Measurements from ENCODE around the gene OR1N1. TPM values are rescaled to one million over a fixed set of nuclear protein-coding genes. Genes with fewer than 3 reads are reported as not detected.

The OR1N1 gene
- total and polyA plus RNA-seq, 2 of the 13 experiments (the other 11 are each of a cell fraction or from before 2014, with no cell fraction given) = not detected

GRCh38 chr9:122518841-122519240 lies 8.3 kb downstream of the OR1N1 start, which contains the start of gene OR1J4:
TSS of gene OR1J4 (plus strand) at chr9:122519141. CDS start at chr9:122519141, 0 bp downstream.
- TF ChIP-seq HBP1 (CRISPR knock-in tag; IDR thresholded peaks at IDR 0.05; ENCODE audit: low read depth) = no peak
- TF ChIP-seq, protein P1, sequence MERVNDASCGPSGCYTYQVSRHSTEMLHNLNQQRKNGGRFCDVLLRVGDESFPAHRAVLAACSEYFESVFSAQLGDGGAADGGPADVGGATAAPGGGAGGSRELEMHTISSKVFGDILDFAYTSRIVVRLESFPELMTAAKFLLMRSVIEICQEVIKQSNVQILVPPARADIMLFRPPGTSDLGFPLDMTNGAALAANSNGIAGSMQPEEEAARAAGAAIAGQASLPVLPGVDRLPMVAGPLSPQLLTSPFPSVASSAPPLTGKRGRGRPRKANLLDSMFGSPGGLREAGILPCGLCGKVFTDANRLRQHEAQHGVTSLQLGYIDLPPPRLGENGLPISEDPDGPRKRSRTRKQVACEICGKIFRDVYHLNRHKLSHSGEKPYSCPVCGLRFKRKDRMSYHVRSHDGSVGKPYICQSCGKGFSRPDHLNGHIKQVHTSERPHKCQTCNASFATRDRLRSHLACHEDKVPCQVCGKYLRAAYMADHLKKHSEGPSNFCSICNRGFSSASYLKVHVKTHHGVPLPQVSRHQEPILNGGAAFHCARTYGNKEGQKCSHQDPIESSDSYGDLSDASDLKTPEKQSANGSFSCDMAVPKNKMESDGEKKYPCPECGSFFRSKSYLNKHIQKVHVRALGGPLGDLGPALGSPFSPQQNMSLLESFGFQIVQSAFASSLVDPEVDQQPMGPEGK (CRISPR knock-in tag; IDR thresholded peaks at IDR 0.05) = no peak
- Histone ChIP-seq H4K20me1 (ENCODE audit: insufficient read depth, low read length) (no peaks in the 10 kb centered on the region), H3K79me2 (ENCODE audit: insufficient read depth, low read length) (no peaks in the 10 kb centered on the region), H3K9ac (ENCODE audit: insufficient read depth, low read depth, low read length) (no peak within 1 kb of the TSS), H3K27me3 (ENCODE audit: control insufficient read depth in 1 of 2, insufficient read depth in 2 of 2, low read length in 2 of 2) (peaks cover 0 to 2% of the 10 kb centered on the region in 2 experiments; a peak in 1 of 5 replicates), H3K4me1 (ENCODE audit: insufficient read depth, low read length) (no peaks in the 10 kb centered on the region), H2AFZ (ENCODE audit: low read length) (no peak within 1 kb of the TSS), H3K4me3 (replicated peaks in 1 of 3; ENCODE audit: insufficient read depth in 1 of 3, low read depth in 2 of 3, low read length in 3 of 3) (no peak within 1 kb of the TSS), H3K4me2 (ENCODE audit: low read depth, low read length) (no peak within 1 kb of the TSS), H3K27ac (ENCODE audit: extremely low read length, insufficient read depth, low read length) (no peak within 1 kb of the TSS), H3K9me3 (ENCODE audit: low read length) (no peaks in the 10 kb centered on the region), H3K36me3 (replicated peaks in 1 of 2; ENCODE audit: control insufficient read depth in 1 of 2, insufficient read depth in 2 of 2, low read length in 2 of 2) (no peaks in the 10 kb centered on the region)
- intact Hi-C loops (cut with micrococcal nuclease; ENCODE audit: unreplicated experiment) (no loop called here), in situ Hi-C loops (cut with HindIII; ENCODE audit: extremely low pct_ligation_motif_present, low pct_unique_long_range_greater_than_20kb) (no loop called here)
- no TSS peak for BruUV-seq (replicated peaks)
- WGBS (ENCODE audit: low lambda C conversion rate) = 48% methylated on average over 4 of the region's 4 CpGs
- CTCF ChIA-PET (ENCODE audit: low intra/inter-chr PET ratio, low total read pairs) = no interaction called here
- FAIRE-seq = no peak
- no peak for ATAC-seq
- no peak for DNase-seq (ENCODE audit: low spot score)
- POLR2A ChIA-PET = no interaction called here

DNA sequence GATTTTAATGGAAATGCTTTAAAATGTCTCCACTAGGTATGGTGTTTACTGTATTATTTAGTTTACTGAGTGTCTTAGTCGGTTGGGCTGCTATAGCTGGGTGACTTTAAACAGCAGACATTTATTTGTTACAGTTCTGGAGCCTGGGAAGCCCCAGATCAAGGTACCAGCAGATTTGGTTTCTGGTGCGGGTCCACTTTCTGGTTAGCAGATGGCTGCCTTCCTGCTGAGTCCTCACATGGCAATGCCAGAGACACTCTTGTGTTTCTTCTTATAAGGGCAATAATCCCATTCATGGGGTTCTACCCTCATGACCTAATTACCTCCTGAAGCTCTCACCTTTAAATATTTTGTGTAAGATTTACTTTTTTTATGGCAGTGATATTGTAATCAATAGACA lies 8.9 kb downstream of the OR1N1 start:
- Histone ChIP-seq H3K9ac (ENCODE audit: insufficient read depth, low read depth, low read length) (no peak overlapping the region), H3K9me3 (ENCODE audit: low read length) (no peaks in the 10 kb centered on the region), H3K4me2 (ENCODE audit: low read depth, low read length) (no peak overlapping the region), H3K79me2 (ENCODE audit: insufficient read depth, low read length) (no peaks in the 10 kb centered on the region), H3K4me1 (ENCODE audit: insufficient read depth, low read length) (no peaks in the 10 kb centered on the region), H3K27me3 (ENCODE audit: control insufficient read depth in 1 of 2, insufficient read depth in 2 of 2, low read length in 2 of 2) (no peaks in the 10 kb centered on the region; a peak in 1 of 5 replicates), H3K27ac (ENCODE audit: extremely low read length, insufficient read depth, low read length) (no peak overlapping the region), H3K36me3 (replicated peaks in 1 of 2; ENCODE audit: control insufficient read depth in 1 of 2, insufficient read depth in 2 of 2, low read length in 2 of 2) (no peaks in the 10 kb centered on the region), H2AFZ (ENCODE audit: low read length) (no peak overlapping the region), H4K20me1 (ENCODE audit: insufficient read depth, low read length) (no peaks in the 10 kb centered on the region), H3K4me3 (replicated peaks in 1 of 3; ENCODE audit: insufficient read depth in 1 of 3, low read depth in 2 of 3, low read length in 3 of 3) (no peak overlapping the region)
- BruUV-seq (replicated peaks) = no TSS peak
- FAIRE-seq = no peak
- ChIA-PET POLR2A (no interaction called here), CTCF (ENCODE audit: low intra/inter-chr PET ratio, low total read pairs) (no interaction called here)
- no peak for DNase-seq (ENCODE audit: low spot score)
- no peak for ATAC-seq
- WGBS (ENCODE audit: low lambda C conversion rate) = 6% methylated on average over 2 of the region's 2 CpGs
- in situ Hi-C loops (cut with HindIII; ENCODE audit: extremely low pct_ligation_motif_present, low pct_unique_long_range_greater_than_20kb) (no loop called here), intact Hi-C loops (cut with micrococcal nuclease; ENCODE audit: unreplicated experiment) (no loop called here)
- TF ChIP-seq SOX6 (IDR thresholded peaks at IDR 0.05) (no peak), SOX6 (CRISPR knock-in tag; IDR thresholded peaks at IDR 0.05) (no peak), ZNF563 (CRISPR knock-in tag; IDR thresholded peaks at IDR 0.05) (no peak), MYC (CRISPR knock-in tag; IDR thresholded peaks at IDR 0.05; ENCODE audit: borderline replicate concordance) (no peak), TEF (CRISPR knock-in tag; IDR thresholded peaks at IDR 0.05) (no peak), ZNF17 (CRISPR knock-in tag; IDR thresholded peaks at IDR 0.05) (no peak), ZNF512 (CRISPR knock-in tag; IDR thresholded peaks at IDR 0.05) (no peak), KAT8 (CRISPR knock-in tag; IDR thresholded peaks at IDR 0.05) (no peak), TP53 (CRISPR knock-in tag; conservative IDR thresholded peaks at IDR 0.05) (no peak)
- TF ChIP-seq, protein P2, sequence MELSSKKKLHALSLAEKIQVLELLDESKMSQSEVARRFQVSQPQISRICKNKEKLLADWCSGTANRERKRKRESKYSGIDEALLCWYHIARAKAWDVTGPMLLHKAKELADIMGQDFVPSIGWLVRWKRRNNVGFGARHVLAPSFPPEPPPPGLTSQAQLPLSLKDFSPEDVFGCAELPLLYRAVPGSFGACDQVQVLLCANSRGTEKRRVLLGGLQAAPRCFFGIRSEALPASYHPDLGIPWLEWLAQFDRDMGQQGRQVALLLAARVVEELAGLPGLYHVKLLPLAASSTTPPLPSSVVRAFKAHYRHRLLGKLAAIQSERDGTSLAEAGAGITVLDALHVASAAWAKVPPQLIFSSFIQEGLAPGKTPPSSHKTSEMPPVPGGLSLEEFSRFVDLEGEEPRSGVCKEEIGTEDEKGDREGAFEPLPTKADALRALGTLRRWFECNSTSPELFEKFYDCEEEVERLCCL (CRISPR knock-in tag; IDR thresholded peaks at IDR 0.05; ENCODE audit: borderline replicate concordance) = no peak

Data from HepG2 (cell line).